NOMO-1 treated with DMSO at 0.1 percent for 48 hours (cell line): ENCODE results near the gene CXorf65.
A peak's percentile ranks its signal among the peaks of the same experiment; 100 is the strongest.

Experiments
- DNase-seq: peaks from one replicate; lab custom pipeline; 2025; ENCODE audit not compliant: unreplicated experiment; lab: John Stamatoyannopoulos, UW

The CXorf65 gene

DNA sequence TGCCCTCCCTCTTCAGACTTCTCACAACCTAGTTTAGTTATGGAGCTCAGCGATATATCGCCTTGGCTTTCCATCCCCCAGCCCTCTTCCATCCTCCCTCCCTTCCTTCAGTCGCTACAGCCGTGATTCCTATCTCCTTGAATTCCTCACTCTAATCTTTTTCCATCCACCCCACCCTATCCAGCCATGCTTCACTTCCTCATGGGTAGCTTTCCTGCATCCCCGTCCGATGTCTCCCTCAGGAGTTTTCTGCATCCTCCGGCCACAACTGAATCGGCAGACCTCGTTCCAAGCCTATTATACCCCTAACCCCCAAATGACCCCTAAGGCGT is 38.9 kb downstream of the CXorf65 start:
- no peak for DNase-seq

DNA sequence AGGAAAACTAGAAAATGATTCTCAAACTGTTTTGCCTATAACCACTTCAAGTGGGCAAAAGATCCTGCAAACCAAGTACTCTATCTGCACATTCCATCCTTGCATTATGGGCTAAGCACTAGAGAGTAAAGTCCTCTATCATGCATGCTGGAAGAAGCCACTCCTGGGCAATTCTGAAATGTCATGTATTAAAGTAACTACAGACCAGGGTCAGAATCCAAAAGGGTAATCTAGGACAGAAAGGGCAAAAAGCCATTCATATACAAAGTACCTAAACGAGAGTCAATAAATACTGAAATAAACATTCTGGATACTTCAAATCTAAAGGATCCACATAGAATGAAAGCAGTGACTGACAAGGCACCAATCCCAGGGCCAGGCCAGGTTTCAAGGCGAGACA is 39.5 kb downstream of the CXorf65 start:
- no peak for DNase-seq

GRCh38 chrX:71060127-71060526 is 46.4 kb downstream of the CXorf65 start:
- no peak for DNase-seq

DNA sequence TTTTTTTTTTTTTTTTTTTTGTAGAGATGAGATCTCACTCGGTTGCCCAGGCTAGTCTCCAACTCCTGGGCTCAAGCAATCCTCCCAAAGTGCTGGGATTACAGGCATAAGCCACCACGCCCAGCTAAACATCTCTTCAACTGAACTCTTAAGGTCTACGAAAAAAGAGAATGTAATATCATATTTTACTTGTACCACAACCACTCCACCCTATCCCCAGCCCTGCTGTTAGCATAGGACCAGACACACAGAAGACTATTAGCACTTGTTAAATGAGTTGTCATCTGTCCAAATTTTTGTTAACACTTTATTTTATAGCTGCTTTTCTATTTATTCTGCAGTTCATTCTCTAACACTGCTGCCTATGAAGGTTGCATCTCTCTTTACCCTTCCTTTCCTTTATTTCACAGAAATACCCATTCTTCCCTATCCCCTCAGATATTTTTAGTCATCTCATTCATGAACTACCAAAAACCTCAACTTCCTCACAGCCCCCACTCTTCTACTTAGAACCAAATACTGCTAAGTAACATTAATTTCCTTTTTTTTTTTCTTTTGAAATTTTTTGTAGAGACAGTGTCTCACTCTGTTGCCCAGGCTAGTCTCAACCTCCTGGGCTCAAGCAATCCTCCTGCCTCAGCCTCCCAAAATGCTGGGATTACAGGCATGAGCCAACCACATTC is 48.6 kb downstream of the CXorf65 start:
- DNase-seq = peak; percentile 50

DNA sequence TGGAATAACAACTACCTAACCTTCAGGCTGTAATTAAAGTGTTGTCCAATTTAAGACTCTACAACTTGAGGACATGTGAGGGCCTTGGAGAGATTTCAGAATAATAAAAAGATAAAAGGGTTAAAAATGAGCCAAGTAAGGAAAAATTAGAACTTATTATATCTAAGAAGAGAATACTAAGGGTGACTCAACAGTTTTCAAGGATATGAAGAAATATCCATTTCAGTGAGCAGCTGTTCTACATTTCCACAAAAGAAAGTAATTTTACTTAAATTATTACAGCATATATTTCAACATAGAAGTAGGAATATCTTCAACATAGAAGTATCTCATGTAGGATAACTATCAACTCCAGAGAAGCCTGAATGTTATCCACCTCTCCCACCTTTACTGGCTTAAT is 49.7 kb downstream of the CXorf65 start:
- DNase-seq = peak; percentile 44
